Right lobe of liver (tissue), 6 donors: ENCODE measurements around the gene RNF113B. TPM values are rescaled to one million over a fixed set of nuclear protein-coding genes. Genes with fewer than 3 reads are reported as not detected.

Source experiments
- ATAC-seq, 4 donors: fragments of 200-7000 bp; cut with Tn5 transposase; one replicate each; pipeline ENCODE4 v1.9.1; 2020; ENCODE audit warnings: mild to moderate bottlenecking in 4 of 4, moderate library complexity in 4 of 4
- DNase-seq, 3 donors: peaks; one replicate each; pipeline ENCODE4 v3.0.0-alpha.2; 2020
- H3K27ac ChIP-seq, 3 donors: fragments of 200-600 bp; one replicate each; pipeline ENCODE4 v1.8.0; 2022
- H3K27me3 ChIP-seq, 2 donors: fragments of 200-600 bp; one replicate each; pipeline ENCODE4 v1.8.0; 2022
- H3K36me3 ChIP-seq, 4 donors: fragments of 200-600 bp; sonication (generic) in 1 of 4; one replicate each; pipeline versions ENCODE4 v1.5.1 to v1.8.0; 2017 to 2022; ENCODE audit warnings: control low read depth in 1 of 4
- H3K4me1 ChIP-seq, 4 donors: fragments of 200-600 bp; sonication (generic) in 1 of 4; one replicate each; pipeline versions ENCODE4 v1.5.1 to v1.8.0; 2017 to 2022; ENCODE audit warnings: control low read depth in 1 of 4
- H3K4me3 ChIP-seq, 3 donors: fragments of 200-600 bp; one replicate each; pipeline ENCODE4 v1.8.0; 2022
- H3K9me3 ChIP-seq, 4 donors: fragments of 200-600 bp; sonication (generic) in 1 of 4; one replicate each; pipeline versions ENCODE4 v1.5.1 to v1.8.0; 2017 to 2022; ENCODE audit warnings: control low read depth in 1 of 4
- CTCF ChIP-seq, 4 donors: fragments of 200-600 bp in 3 of 4; fragments of 450-650 bp in 1 of 4; IDR thresholded peaks; one replicate each; pipeline versions ENCODE4 v1.5.1 to v1.8.0; 2016 to 2022; ENCODE audit warnings: antibody characterized with exemption in 4 of 4, mild to moderate bottlenecking in 2 of 4
- POLR2A ChIP-seq: fragments of 450-650 bp; IDR thresholded peaks from one replicate; pipeline ENCODE4 v1.6.1; 2017; ENCODE audit warnings: antibody characterized with exemption, mild to moderate bottlenecking
- WGBS: methylation state at CpG from one replicate; pipeline ENCODE4 v1.1.6; 2018; ENCODE audit warnings: low coverage, low lambda C conversion rate; ENCODE audit not compliant: insufficient coverage; ENCODE audit errors: missing lambda C conversion rate; 5-methylcytosine and 5-hydroxymethylcytosine counted together
- intact Hi-C, 2 donors: fragments of 100-400 bp; cut with DNase I; formaldehyde crosslinking; loops; one replicate each; pipeline versions ENCODE4 v1.11.2 to v1.14.1; 2022
- total RNA-seq, 6 experiments: library from RNA; depleted of rRNA in 2 of 6; stranded (reverse); fragments of >200 nt in 2 of 6; fragmentation: NEBNext Ultra II Directional in 3 of 6; extraction: Animal tissue kit (Norgen Biotek cat#: 25700) in 3 of 6; gene quantifications; one replicate each; pipeline versions ENCODE4 v1.1.0 to v1.2.4, GENCODE V29; 2016 to 2023
- donor health status: DM: no; HTN: yes; CAD: no.
- donor health status: DM: no; HTN: no; CAD: no.
- donor health status: DM: no; HTN: no; CAD: no.
- donor health status: DM: no; HTN: yes; CAD: no.
- donor health status: DM: no; HTN: yes; CAD: no.

RNF113B gene
- total RNA-seq, 6 experiments from 2014 or later, result not detected

- intact Hi-C loops, result no loop called here
Measured at GRCh38 chr13:98147521-98147920, 29.5 kb downstream of the RNF113B start.

GRCh38 chr13:98144801-98145350 lies 32.2 kb downstream of the RNF113B start:
- intact Hi-C loops, result no loop called here
- peak overlapping the region in 2 of 3 donors; percentile 77 to 83 for H3K27ac ChIP-seq
- 21% methylated on average over 10 of the region's 10 CpGs for WGBS
- no peaks in the 10 kb centered on the region for H3K9me3 ChIP-seq
- peaks cover 0 to 34% (median 11%) of the 10 kb centered on the region in 4 donors for H3K4me1 ChIP-seq
- H3K4me3 ChIP-seq, result peak overlapping the region; percentile 56 to 84 (median 65)
- peak; percentile 1 to 40 (median 16) for ATAC-seq
- DNase-seq, result no peak
- TF ChIP-seq CTCF (IDR thresholded peaks at IDR 0.05) (no peak), POLR2A (no peak)
- H3K36me3 ChIP-seq, result no peaks in the 10 kb centered on the region
- no peaks in the 10 kb centered on the region for H3K27me3 ChIP-seq

More at GRCh38 chr13:98147521-98147920, 29.5 kb downstream of the RNF113B start:
- Histone ChIP-seq H3K27ac (no peak overlapping the region), H3K4me1 (peaks cover 0 to 34% (median 11%) of the 10 kb centered on the region in 4 donors), H3K36me3 (no peaks in the 10 kb centered on the region), H3K9me3 (no peaks in the 10 kb centered on the region), H3K27me3 (no peaks in the 10 kb centered on the region), H3K4me3 (no peak overlapping the region)
- ATAC-seq (no peak), DNase-seq (no peak)
- no peak for TF ChIP-seq CTCF (IDR thresholded peaks at IDR 0.05)
- TF ChIP-seq POLR2A, result no peak
- 48% methylated on average over 5 of the region's 5 CpGs for WGBS

GRCh38 chr13:98144027-98144741 lies 32.9 kb downstream of the RNF113B start:
- H3K9me3 ChIP-seq, result no peaks in the 10 kb centered on the region
- peak in 1 of 4 donors; percentile 3 for ATAC-seq

GRCh38 chr13:98143601-98144026 lies 33.5 kb downstream of the RNF113B start:
- H3K27me3 ChIP-seq, result no peaks in the 10 kb centered on the region
- no peaks in the 10 kb centered on the region for H3K36me3 ChIP-seq
- peaks cover 0 to 34% (median 11%) of the 10 kb centered on the region in 4 donors for H3K4me1 ChIP-seq
- ATAC-seq (peak in 3 of 4 donors; percentile 1 to 5 (median 2)), DNase-seq (peak; percentile 45 to 58 (median 47))
- peak overlapping the region; percentile 56 to 84 (median 65) for H3K4me3 ChIP-seq
- TF ChIP-seq POLR2A (no peak), CTCF (IDR thresholded peaks at IDR 0.05) (no peak)
- intact Hi-C loops, result no loop called here
- H3K9me3 ChIP-seq, result no peaks in the 10 kb centered on the region
- 0% methylated on average over 20 of the region's 60 CpGs for WGBS
- peak overlapping the region; percentile 76 to 83 (median 77) for H3K27ac ChIP-seq

More at GRCh38 chr13:98144027-98144741, 32.9 kb downstream of the RNF113B start:
- intact Hi-C loops, result no loop called here
- no peaks in the 10 kb centered on the region for H3K27me3 ChIP-seq
- WGBS, result 2% methylated on average over 17 of the region's 21 CpGs
- no peak for TF ChIP-seq POLR2A
- H3K4me3 ChIP-seq, result peak overlapping the region; percentile 56 to 84 (median 65)
- peaks cover 0 to 34% (median 11%) of the 10 kb centered on the region in 4 donors for H3K4me1 ChIP-seq
- H3K27ac ChIP-seq, result peak overlapping the region; percentile 76 to 83 (median 77)
- H3K36me3 ChIP-seq, result no peaks in the 10 kb centered on the region
- DNase-seq, result peak in 1 of 3 donors; percentile 29

- Histone ChIP-seq H3K27me3 (no peaks in the 10 kb centered on the region), H3K27ac (peak overlapping the region; percentile 76 to 83 (median 77)), H3K9me3 (no peaks in the 10 kb centered on the region), H3K4me1 (peaks cover 0 to 34% (median 11%) of the 10 kb centered on the region in 4 donors), H3K4me3 (peak overlapping the region; percentile 56 to 84 (median 65)), H3K36me3 (no peaks in the 10 kb centered on the region)
- ATAC-seq, result no peak
- DNase-seq, result no peak
- intact Hi-C loops, result no loop called here
- WGBS, result no CpG with 5 or more reads among the region's 66 CpGs
- TF ChIP-seq CTCF (IDR thresholded peaks at IDR 0.05), result no peak
- TF ChIP-seq POLR2A, result no peak
Measured at GRCh38 chr13:98143157-98143553, 33.9 kb downstream of the RNF113B start.
